RKO (cell line): ENCODE data around the gene CACNA1A.

ENCODE experiments used
- DNase-seq: peaks from one replicate; pipeline ENCODE4 v3.0.0-alpha.2; 2016; ENCODE audit warnings: low spot score

The CACNA1A gene

DNA sequence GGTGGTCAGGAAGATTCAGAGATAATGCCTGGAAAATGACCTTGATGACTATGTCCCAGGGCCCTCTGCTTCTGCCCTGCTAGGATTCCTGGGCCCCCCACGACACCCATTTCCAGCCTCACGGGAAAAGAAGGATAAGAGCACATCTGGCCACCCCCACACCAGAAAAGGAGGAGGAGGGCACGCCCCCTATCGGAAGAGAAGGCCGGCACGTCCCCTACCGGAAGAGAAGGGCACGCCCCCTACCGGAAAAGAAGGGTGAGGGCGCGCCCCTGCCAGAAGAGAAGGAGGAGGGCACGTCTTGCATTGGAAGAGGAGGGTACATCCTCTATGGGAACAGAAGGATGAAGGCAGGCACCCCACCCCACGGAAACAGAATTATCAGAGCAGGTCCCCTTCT, 271.8 kb downstream of the CACNA1A start:
- DNase-seq, result peak; percentile 62

- DNase-seq, result no peak
These were observed 274.6 kb downstream of the CACNA1A start for GRCh38 chr19:13231663-13232062.

DNA sequence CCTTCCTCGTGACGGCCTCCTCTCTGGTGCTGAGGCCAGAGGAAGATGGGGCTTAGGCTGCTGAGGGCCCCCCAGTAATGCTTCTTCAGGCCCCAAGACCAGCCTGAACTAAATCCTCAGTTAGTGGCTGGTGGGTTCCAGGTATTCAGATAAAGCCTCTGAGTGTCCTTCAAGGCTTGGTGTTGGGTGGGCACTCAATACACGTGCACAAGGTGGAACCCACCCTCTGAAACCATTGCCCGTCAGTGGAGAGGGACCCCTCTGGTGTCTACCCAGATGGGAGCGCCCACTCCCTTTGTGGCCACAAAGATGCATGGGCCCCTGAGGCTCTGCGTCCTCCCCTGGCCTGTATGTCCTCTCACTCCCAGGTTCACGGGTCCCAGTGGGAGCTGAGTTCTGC, 277.0 kb downstream of the CACNA1A start:
- no peak for DNase-seq

DNA sequence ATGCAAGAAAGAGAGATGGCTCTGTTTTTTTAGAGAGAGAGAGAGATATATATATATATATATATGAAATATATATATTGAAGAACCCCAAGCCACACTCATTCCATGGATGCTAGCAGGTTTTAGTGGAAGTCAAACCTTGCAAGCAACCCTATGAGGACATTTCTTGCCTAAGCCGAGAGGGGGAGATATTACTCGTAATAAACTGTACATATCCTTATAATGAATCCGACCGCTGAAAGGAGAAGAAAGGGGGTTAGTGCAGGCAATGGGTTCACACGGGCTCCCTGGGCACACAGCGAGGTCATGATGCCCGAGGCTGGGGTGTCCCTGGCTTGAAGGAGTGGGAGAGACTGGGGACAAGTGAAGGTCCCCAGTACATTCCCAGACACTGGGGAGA, 277.7 kb downstream of the CACNA1A start:
- no peak for DNase-seq

- no peak for DNase-seq
These were observed 279.3 kb downstream of the CACNA1A start for GRCh38 chr19:13226983-13227382.

DNA sequence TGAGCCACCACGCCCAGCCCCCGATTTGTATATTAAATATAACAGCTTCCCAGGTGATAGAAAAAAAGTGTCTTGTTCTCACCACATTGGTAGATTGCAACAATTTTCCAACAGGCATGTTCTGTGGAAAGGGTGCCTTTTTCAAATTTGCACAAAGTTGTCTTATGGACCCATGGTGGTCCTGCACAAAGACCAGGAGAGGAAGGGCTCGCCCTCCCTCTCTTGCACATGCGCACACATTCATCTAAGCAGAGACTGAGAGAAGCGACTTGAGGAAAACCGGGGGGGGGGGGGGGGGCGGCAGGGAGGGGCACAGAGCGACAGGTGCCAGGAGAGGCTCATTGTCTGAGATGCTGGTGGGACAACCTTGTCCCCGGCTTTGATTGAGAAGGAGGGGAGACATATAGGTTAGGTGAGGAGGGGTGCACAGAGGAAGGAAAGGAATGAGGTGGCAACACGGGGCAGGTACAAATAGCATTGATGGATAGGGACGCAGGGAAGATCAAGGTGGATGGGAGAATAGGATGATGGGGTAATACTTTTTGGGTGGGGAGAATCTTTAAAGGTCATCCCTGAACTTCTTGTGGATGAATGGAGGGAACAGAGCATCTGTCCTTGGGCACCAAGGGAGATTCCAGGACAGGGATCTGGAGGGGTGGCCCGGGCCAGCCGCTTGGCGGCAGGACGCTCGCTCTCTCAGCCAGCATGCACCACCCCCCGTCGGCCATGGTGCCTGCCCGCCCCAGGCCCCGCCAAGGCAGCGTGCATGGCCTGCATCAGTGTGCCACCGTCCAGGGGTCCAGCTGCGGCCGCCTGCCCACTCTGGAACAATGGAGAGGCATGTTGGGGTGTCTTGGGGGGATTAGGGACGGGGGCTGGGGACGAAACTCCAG, 280.1 kb downstream of the CACNA1A start:
- DNase-seq, result no peak

GRCh38 chr19:13225085-13225484, 281.2 kb downstream of the CACNA1A start:
- no peak for DNase-seq

DNA sequence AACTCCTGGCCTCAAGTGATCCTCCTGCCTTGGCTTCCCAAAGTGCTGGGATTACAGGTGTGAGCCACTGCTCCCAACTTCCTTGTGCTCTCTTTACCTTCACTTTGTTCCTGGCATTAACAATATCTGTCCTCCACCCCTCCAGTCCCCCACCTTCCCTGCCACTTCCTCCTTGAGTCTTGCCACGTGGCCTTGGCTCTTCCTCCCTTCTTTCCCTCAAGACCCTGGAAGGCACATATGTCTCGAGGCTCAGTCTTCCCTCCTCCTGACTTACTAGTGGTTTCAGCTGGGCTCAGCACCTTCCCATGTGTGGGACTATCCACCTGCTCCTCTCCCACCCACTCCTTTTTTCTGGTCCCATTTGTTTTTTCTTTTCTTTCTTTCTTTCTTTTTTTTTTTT, 285.4 kb downstream of the CACNA1A start:
- no peak for DNase-seq

DNA sequence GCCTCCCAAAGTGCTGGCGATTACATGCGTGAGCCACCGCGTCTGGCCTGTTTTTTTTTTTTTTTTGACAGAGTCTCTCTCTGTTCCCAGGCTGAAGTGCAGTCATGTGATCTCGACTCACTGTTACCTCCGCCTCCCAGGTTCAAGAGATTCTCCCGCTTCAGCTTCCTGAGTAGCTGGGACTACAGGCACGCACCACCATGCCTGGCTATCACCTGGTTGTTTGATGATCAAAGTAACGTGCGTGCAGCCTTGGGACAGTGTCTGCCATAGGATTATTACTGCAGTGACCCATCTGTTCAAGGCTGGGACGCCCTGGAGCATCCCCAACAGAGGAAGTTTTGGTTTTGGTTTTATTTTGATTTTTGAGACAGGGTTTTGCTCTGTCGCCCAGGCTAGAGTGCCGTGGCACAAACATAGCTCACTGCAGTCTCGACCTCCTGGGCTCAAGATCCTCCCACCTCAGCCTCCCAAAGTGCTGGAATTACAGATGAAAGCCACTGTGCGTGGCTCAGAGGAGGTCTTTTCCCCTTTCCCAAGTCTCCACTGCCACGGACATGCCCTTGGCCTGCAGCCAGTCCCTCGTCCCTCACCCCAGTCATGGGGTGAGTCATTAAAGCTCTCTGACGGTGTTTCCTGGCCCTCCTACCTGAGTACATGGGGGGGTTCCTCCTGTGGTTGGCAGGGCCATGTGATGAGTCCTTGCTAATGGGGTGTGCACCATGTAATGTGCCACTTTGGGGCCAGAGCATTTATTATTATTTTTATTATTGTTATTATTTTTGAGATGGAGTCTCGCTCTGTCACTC, 290.5 kb downstream of the CACNA1A start:
- no peak for DNase-seq

DNA sequence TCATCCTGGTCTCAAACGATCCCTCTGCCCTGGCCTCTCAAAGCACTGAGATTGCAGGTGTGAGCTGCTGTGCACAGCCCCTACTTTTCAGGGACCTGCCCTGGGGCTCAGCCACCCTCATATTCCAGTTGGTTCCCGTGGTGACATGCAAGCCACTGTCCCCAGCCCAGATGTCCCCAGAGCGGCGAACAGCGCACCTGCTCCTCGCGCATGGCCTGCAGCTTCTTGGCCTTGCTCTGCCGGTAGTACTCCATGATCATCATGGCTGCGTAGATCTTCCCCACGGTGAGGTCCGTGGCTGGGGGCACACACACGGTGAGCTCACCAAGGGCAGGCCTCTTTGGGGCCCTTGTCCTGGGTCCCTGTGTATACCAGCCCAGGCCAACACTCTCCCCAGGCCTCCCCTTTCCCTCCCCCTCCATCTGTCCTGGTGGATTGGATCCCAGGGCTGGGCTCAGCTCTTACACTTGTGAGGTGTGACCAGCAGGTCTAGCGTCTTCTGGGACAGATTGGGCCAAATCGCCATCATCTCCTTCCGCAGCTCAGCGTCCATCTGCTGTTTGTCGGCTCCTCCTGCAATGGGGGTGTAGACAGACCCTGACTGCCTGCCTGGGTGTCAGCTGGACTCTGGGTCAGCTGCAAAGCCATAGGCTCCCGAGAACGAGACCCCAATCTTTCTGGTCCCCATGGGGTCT, 292.1 kb downstream of the CACNA1A start:
- DNase-seq, result no peak

- peak; percentile 59 for DNase-seq
These were observed 293.4 kb downstream of the CACNA1A start for GRCh38 chr19:13212759-13213330.

GRCh38 chr19:13211426-13212308, 294.6 kb downstream of the CACNA1A start:
- no peak for DNase-seq

GRCh38 chr19:13210941-13211340, 295.3 kb downstream of the CACNA1A start:
- no peak for DNase-seq

GRCh38 chr19:13210339-13210775, 295.9 kb downstream of the CACNA1A start:
- no peak for DNase-seq

DNA sequence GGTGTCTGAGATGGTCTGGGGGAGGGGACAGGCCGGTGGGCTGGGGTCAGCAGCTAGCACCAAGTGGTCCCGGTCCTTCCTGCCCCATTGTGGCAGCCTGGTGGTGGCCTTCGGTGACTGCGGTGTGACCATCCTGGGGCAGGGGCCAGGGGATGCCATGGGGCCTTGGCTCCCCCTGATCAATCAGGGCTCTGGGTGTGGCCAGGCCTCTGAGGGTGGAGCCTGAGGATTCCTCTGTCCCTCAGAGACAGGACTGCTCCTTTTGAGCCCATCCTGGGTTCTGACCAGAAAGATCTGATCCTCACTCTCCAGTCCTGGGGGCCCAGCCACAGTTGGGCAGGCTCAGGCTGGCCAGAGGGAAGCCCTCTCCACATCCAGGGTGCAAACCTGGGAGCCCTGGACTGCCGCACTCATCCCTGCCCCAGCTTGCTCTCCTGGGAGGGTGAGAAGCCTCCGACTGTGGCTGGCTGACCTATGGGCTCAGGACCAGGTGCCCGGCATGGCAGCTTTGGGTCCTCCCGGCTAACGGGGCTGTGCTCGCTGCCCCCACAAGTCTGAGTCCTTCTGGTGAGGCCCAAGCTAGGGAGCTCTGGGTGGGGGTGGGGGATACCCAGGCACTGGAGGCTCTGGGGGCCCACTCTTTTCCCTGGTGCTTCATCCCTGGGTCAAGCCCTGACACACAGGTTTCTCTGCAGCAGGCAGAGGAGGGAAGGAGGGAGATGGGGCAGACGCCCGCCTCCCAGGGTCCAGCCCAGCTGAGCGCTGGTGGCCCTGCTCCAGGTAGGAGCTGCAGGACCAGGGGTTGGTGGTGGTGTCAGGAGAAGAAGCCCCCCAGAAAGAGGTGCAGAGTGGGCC, 296.6 kb downstream of the CACNA1A start:
- no peak for DNase-seq

- no peak for DNase-seq
These were observed 297.4 kb downstream of the CACNA1A start for GRCh38 chr19:13208672-13209483.

DNA sequence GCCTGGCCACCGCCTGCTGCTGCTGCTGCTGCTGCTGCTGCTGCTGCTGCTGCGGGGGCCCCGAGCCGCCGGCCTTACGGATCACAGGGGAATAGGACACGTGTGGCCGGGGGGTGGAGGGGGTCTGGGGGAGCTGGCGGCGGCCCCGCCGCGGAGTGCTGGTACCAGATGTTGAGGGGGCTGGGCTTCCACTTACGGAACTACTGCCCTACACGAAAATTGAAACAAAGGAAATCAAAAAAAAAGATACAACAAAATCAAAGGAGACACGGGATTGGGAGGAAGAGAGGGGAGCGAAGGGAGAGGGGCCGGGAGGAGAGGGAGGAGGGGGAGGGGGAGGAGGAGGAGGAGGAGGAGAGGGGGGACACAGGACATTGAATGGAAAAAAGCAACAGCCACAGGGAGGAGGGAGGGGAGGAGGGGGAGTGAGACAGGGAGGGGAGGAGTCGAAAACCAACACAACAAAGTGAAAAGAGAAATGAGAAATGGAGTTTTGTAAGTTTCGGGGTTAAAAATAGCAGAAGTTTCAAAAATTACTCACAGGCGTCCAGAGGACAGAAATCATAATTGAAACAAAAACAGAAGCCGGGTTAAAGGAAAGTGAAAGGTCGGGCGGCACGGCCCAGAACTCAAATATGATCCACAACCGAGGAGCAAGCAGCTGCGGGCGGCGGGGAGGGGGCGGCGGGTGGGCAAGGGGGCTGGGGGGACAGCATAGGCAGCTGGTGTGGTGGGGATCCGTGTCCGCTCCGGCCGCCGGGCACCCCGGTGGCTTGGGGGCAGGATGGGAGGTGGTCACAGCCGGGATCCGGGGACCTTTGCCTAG, 298.2 kb downstream of the CACNA1A start:
- no peak for DNase-seq

- no peak for DNase-seq
These were observed 298.9 kb downstream of the CACNA1A start for GRCh38 chr19:13207237-13207845.
